OCI-LY3 (cell line): ENCODE data around the gene ADAP1.

Experiments used
- H2AFZ ChIP-seq: fragments of 200-600, 300-600 bp; shearing (Covaris generic); 2 replicates; pipeline ENCODE4 v1.6.0; 2014; ENCODE audit warnings: antibody characterized with exemption, low read depth, low read length
- H3K27ac ChIP-seq: fragments of 200-600, 300-600 bp; sonication (generic); 2 replicates; pipeline ENCODE4 v1.5.1; 2014; ENCODE audit warnings: mild to moderate bottlenecking, low read length, moderate library complexity, mixed read lengths
- H3K27me3 ChIP-seq: fragments of 200-600, 300-600 bp; sonication (generic); 2 replicates; pipeline ENCODE4 v1.6.1; 2014; ENCODE audit warnings: low read depth, low read length, mixed read lengths
- H3K36me3 ChIP-seq: fragments of 200-600, 300-600 bp; sonication (generic); replicated peaks from 2 replicates; pipeline ENCODE3; 2014; ENCODE audit warnings: low read depth, low read length, mixed read lengths
- H3K4me1 ChIP-seq: fragments of 300-600, 200-600 bp; sonication (generic); 2 replicates; pipeline ENCODE4 v1.6.1; 2014; ENCODE audit warnings: low read length, mixed read lengths
- H3K4me2 ChIP-seq: fragments of 200-600, 300-600 bp; sonication (generic); 2 replicates; pipeline ENCODE4 v1.6.1; 2014; ENCODE audit warnings: low read length, mixed read lengths
- H3K4me3 ChIP-seq: fragments of 300-600, 200-600 bp; sonication (generic); 2 replicates; pipeline ENCODE4 v1.5.1; 2014; ENCODE audit warnings: antibody characterized with exemption, mild to moderate bottlenecking, low read length, moderate library complexity
- H3K79me2 ChIP-seq: fragments of 300-600, 200-600 bp; shearing (Covaris generic); 2 replicates; pipeline ENCODE4 v1.6.1; 2014; ENCODE audit warnings: mild to moderate bottlenecking, low read length, mixed read lengths
- H3K9ac ChIP-seq: fragments of 300-600, 200-600 bp; shearing (Covaris generic); 2 replicates; pipeline ENCODE4 v1.6.0; 2014; ENCODE audit warnings: mild to moderate bottlenecking, low read length, moderate library complexity
- H3K9me3 ChIP-seq: fragments of 200-600, 300-600 bp; shearing (Covaris generic); 2 replicates; pipeline ENCODE4 v1.6.1; 2014; ENCODE audit warnings: low read length, mixed read lengths; ENCODE audit not compliant: insufficient read depth
- H4K20me1 ChIP-seq: fragments of 200-600, 300-600 bp; sonication (generic); 2 replicates; pipeline ENCODE4 v1.6.1; 2016; ENCODE audit warnings: low read length, mixed read lengths; ENCODE audit not compliant: insufficient read depth
- EZH2phosphoT487 ChIP-seq: fragments of 200-600 bp; shearing (Covaris generic); IDR thresholded peaks from 2 replicates; pipeline ENCODE4 v1.6.1; 2018; ENCODE audit warnings: antibody characterized with exemption, mixed run types, low read depth
- TF ChIP-seq, protein P1 (sequence below): fragments of 200-600, 300-600 bp; sonication (generic); IDR thresholded peaks from 2 replicates; pipeline ENCODE4 v1.5.1; 2014; ENCODE audit warnings: antibody characterized with exemption, low read length, low read depth

The ADAP1 gene

GRCh38 chr7:949021-949934 lies 5.2 kb downstream of the ADAP1 start:
- no peaks in the 10 kb centered on the region for H4K20me1 ChIP-seq
- peak overlapping the region; percentile 34 for H3K4me2 ChIP-seq

GRCh38 chr7:947391-948210 lies 6.9 kb downstream of the ADAP1 start:
- H3K9ac ChIP-seq, result no peak overlapping the region
- no peaks in the 10 kb centered on the region for H3K79me2 ChIP-seq
- H3K27ac ChIP-seq, result no peak overlapping the region
- H3K9me3 ChIP-seq, result no peaks in the 10 kb centered on the region
- TF ChIP-seq, protein P1, sequence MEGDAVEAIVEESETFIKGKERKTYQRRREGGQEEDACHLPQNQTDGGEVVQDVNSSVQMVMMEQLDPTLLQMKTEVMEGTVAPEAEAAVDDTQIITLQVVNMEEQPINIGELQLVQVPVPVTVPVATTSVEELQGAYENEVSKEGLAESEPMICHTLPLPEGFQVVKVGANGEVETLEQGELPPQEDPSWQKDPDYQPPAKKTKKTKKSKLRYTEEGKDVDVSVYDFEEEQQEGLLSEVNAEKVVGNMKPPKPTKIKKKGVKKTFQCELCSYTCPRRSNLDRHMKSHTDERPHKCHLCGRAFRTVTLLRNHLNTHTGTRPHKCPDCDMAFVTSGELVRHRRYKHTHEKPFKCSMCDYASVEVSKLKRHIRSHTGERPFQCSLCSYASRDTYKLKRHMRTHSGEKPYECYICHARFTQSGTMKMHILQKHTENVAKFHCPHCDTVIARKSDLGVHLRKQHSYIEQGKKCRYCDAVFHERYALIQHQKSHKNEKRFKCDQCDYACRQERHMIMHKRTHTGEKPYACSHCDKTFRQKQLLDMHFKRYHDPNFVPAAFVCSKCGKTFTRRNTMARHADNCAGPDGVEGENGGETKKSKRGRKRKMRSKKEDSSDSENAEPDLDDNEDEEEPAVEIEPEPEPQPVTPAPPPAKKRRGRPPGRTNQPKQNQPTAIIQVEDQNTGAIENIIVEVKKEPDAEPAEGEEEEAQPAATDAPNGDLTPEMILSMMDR, result no peak
- no peak for TF ChIP-seq EZH2phosphoT487
- no peaks in the 10 kb centered on the region for H4K20me1 ChIP-seq
- H3K36me3 ChIP-seq, result peaks cover 6% of the 10 kb centered on the region
- H3K4me1 ChIP-seq, result peaks cover 21% of the 10 kb centered on the region
- no peak overlapping the region for H2AFZ ChIP-seq
- no peak overlapping the region for H3K4me3 ChIP-seq
- no peak overlapping the region for H3K4me2 ChIP-seq
- H3K27me3 ChIP-seq, result no peaks in the 10 kb centered on the region

More at GRCh38 chr7:949021-949934, 5.2 kb downstream of the ADAP1 start:
- no peaks in the 10 kb centered on the region for H3K79me2 ChIP-seq
- H3K27ac ChIP-seq, result no peak overlapping the region
- no peaks in the 10 kb centered on the region for H3K27me3 ChIP-seq
- H3K4me1 ChIP-seq, result peaks cover 21% of the 10 kb centered on the region
- no peak overlapping the region for H3K4me3 ChIP-seq
- no peaks in the 10 kb centered on the region for H3K9me3 ChIP-seq
- peak overlapping the region; percentile 13; the same call in 1 of the 2 replicates for H3K9ac ChIP-seq
- peaks cover 6% of the 10 kb centered on the region for H3K36me3 ChIP-seq
- TF ChIP-seq, protein P1, result no peak
- TF ChIP-seq EZH2phosphoT487, result no peak
- H2AFZ ChIP-seq, result no peak overlapping the region

DNA sequence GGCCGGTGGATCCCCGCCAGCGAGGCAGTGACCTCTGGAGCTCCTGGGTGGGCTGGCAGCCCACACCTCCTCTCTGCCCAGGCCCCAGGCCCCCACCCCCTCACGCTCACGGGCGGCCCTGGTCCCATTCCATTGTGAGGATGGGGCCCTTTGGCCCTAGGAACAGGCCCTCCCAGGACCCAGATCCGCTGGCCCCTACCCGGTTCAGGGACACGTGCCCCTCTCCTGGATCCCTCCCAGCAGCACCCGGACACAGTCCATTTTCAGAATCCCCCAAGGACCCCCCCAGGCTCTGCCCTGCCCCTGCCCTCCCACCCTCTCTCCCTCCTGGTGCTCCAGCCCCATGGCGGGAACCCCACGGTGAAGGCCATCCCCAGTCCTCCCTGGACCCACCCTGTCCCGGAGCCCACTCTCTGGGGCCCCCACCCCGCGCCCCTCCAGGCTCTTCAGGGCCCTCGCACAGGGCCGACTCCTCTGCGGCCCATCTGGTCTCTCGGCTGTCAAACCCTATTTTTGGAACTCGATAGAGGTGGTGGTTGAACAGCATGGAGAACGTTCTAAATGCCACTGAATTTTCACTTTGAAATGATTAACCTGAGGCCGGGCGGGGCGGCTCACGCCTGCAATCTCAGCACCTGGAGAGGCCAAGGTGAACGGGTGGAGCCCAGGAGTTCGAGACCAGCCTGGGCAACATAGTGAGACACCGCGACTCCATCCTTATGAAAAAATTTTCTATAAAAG lies 8.1 kb downstream of the ADAP1 start:
- no peaks in the 10 kb centered on the region for H4K20me1 ChIP-seq
- H3K27me3 ChIP-seq, result peaks cover 7% of the 10 kb centered on the region; the same call in 1 of the 2 replicates
- no peak overlapping the region for H2AFZ ChIP-seq
- no peak overlapping the region for H3K27ac ChIP-seq
- no peak overlapping the region for H3K4me2 ChIP-seq
- no peaks in the 10 kb centered on the region for H3K9me3 ChIP-seq
- H3K79me2 ChIP-seq, result no peaks in the 10 kb centered on the region
- no peak for TF ChIP-seq EZH2phosphoT487
- TF ChIP-seq, protein P1, result no peak
- H3K4me3 ChIP-seq, result no peak overlapping the region
- H3K4me1 ChIP-seq, result peaks cover 24% of the 10 kb centered on the region
- H3K9ac ChIP-seq, result no peak overlapping the region
- peaks cover 6% of the 10 kb centered on the region for H3K36me3 ChIP-seq
